ENCODE data around the gene GPLD1. TPM values are rescaled to one million over a fixed set of nuclear protein-coding genes. Genes with fewer than 3 reads are reported as not detected.
"Not testable (repeated sequence)": the region's sequence is repeated elsewhere in the genome, so short reads cannot be mapped to it uniquely, and the experiment has no call there.

The GPLD1 gene
- total RNA-seq, 4 donors from 2014 or later: 0.27 to 1.9 (median 0.64) TPM

DNA sequence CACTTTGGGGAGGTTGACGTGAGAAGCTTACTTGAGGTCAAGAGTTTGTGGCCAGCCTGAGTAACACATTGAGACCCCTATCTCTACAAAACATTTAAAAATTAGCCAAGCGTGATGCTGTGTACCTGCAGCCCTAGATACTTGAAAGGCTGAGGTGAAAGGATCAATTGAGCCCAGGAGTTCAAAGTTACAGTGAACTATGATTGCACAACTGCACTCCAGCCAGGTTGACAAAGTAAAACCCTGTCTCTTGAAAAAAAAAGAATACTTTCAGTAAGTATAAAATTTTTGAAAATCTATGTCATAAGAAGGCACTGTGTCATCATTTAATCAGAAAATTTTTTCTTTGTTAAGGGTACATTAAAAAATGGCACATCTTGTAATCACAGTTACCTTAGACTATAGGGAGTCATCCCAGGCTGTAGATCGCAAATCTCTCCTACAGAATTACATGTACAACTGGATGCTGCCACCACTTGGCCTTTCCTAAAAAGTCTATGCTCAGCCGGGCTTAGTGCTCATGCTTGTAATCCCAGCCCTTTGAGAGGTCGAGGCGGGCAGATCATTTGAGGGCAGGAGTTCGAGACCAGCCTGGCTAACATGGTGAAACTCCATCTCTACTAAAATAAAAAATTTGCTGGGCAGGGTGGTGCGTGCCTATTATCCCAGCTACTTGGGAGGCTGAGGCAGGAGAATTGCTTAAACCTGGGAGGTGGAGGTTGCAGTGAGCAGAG lies 103.7 kb downstream of the GPLD1 start:
- 66 to 86% methylated on average over 6 to 7 of the region's 8 CpGs for WGBS, 2 donors
- no peak for DNase-seq

GRCh38 chr6:24384369-24385130 lies 104.8 kb downstream of the GPLD1 start:
- intact Hi-C loops (cut with DNase I): loop anchor here (10.0 kb wide), 1 partner anchor 100 kb away; no protein-coding TSS in a partner anchor
- 89 to 98% methylated on average over 5 of the region's 5 CpGs for WGBS, 2 donors
- not testable (repeated sequence) for DNase-seq

More for the DNA sequence above, 103.7 kb downstream of the GPLD1 start:
- Histone ChIP-seq H3K4me3 (no peak overlapping the region), H3K36me3 (no peaks in the 10 kb centered on the region), H3K27ac (no peak overlapping the region), H3K9me3 (no peaks in the 10 kb centered on the region), H3K27me3 (no peaks in the 10 kb centered on the region), H3K4me1 (peaks cover 0 to 4% (median 0%) of the 10 kb centered on the region in 3 donors)
- intact Hi-C loops (cut with DNase I): loop anchor here (10.0 kb wide), 1 partner anchor 101 kb away; no protein-coding TSS in a partner anchor
- TF ChIP-seq POLR2A (IDR thresholded peaks at IDR 0.05): no peak
- TF ChIP-seq, protein P1, sequence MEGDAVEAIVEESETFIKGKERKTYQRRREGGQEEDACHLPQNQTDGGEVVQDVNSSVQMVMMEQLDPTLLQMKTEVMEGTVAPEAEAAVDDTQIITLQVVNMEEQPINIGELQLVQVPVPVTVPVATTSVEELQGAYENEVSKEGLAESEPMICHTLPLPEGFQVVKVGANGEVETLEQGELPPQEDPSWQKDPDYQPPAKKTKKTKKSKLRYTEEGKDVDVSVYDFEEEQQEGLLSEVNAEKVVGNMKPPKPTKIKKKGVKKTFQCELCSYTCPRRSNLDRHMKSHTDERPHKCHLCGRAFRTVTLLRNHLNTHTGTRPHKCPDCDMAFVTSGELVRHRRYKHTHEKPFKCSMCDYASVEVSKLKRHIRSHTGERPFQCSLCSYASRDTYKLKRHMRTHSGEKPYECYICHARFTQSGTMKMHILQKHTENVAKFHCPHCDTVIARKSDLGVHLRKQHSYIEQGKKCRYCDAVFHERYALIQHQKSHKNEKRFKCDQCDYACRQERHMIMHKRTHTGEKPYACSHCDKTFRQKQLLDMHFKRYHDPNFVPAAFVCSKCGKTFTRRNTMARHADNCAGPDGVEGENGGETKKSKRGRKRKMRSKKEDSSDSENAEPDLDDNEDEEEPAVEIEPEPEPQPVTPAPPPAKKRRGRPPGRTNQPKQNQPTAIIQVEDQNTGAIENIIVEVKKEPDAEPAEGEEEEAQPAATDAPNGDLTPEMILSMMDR (IDR thresholded peaks at IDR 0.05): no peak

GRCh38 chr6:24382891-24383494 lies 106.4 kb downstream of the GPLD1 start:
- H3K9me3 ChIP-seq, H3K4me3 ChIP-seq, H3K4me1 ChIP-seq, H3K27ac ChIP-seq, DNase-seq, H3K27me3 ChIP-seq, H3K36me3 ChIP-seq: not testable (repeated sequence)
- WGBS, 2 donors: 90 to 92% methylated on average over 8 to 9 of the region's 9 CpGs
- intact Hi-C loops (cut with DNase I): loop anchor here (10.0 kb wide), 1 partner anchor 98 kb away; no protein-coding TSS in a partner anchor

More at GRCh38 chr6:24384369-24385130, 104.8 kb downstream of the GPLD1 start:
- H3K4me1 ChIP-seq, H3K36me3 ChIP-seq, H3K27me3 ChIP-seq, H3K4me3 ChIP-seq, H3K27ac ChIP-seq, H3K9me3 ChIP-seq: not testable (repeated sequence)

GRCh38 chr6:24382220-24382540 lies 107.2 kb downstream of the GPLD1 start:
- Histone ChIP-seq H3K27me3 (no peaks in the 10 kb centered on the region), H3K27ac (no peak overlapping the region), H3K4me3 (no peak overlapping the region), H3K4me1 (no peaks in the 10 kb centered on the region), H3K36me3 (no peaks in the 10 kb centered on the region), H3K9me3 (no peaks in the 10 kb centered on the region)
- TF ChIP-seq, protein P1 (IDR thresholded peaks at IDR 0.05): no peak
- TF ChIP-seq POLR2A (IDR thresholded peaks at IDR 0.05): no peak
- intact Hi-C loops (cut with DNase I): loop anchor here (10.0 kb wide), 1 partner anchor 97 kb away; no protein-coding TSS in a partner anchor
- 89 to 92% methylated on average over 1 of the region's 1 CpG for WGBS, 2 donors
- no peak for DNase-seq

- Histone ChIP-seq H3K4me3 (no peak overlapping the region), H3K9me3 (no peaks in the 10 kb centered on the region), H3K36me3 (no peaks in the 10 kb centered on the region), H3K4me1 (no peaks in the 10 kb centered on the region), H3K27me3 (no peaks in the 10 kb centered on the region), H3K27ac (no peak overlapping the region)
- TF ChIP-seq POLR2A (IDR thresholded peaks at IDR 0.05): no peak
- TF ChIP-seq, protein P1 (IDR thresholded peaks at IDR 0.05): no peak
- WGBS, 2 donors: 91 to 93% methylated on average over 4 of the region's 4 CpGs
- intact Hi-C loops (cut with DNase I): loop anchor here (10.0 kb wide), 1 partner anchor 97 kb away; no protein-coding TSS in a partner anchor
- DNase-seq: no peak
Observed at GRCh38 chr6:24381476-24382219, 107.7 kb downstream of the GPLD1 start.
